GM12878 (cell line): ENCODE data around the gene CORO1C. TPM values are rescaled to one million over a fixed set of nuclear protein-coding genes. Genes with fewer than 3 reads are reported as not detected.

Experiments
- ATAC-seq: fragments of 200-7000 bp; cut with Tn5 transposase; 3 replicates; pipeline ENCODE4 v1.9.1; 2020; ENCODE audit warnings: mild to moderate bottlenecking, moderate library complexity
- BruUV-seq: library from RNA; stranded (reverse); fragments of 400-500 nt; replicated peaks from 2 replicates; lab custom pipeline; 2021; lab: Mats Ljungman, UMichigan
- CTCF ChIA-PET: fragments of 300-600 bp; sonication (Branson Sonifier 250); formaldehyde crosslinking; extraction: SDS; loops from one replicate; lab custom pipeline; 2021; ENCODE audit warnings: inconsistent platforms; lab: Yijun Ruan, JAX
- POLR2A ChIA-PET: fragments of 350-600 bp; formaldehyde crosslinking; extraction: SDS; loops from one replicate; lab custom pipeline; 2021; ENCODE audit warnings: inconsistent platforms; lab: Charles Lee
- RAD21 ChIA-PET: fragments of 300-600 bp; sonication (Branson Sonifier 250); formaldehyde crosslinking; loops from one replicate; lab custom pipeline; 2023; ENCODE audit warnings: antibody characterized with exemption; ENCODE audit not compliant: unreplicated experiment; lab: Charles Lee
- SMC1A ChIA-PET: fragments of 300-600 bp; sonication (Branson Sonifier 250); formaldehyde crosslinking; loops from one replicate; lab custom pipeline; 2023; ENCODE audit not compliant: unreplicated experiment, uncharacterized antibody; lab: Charles Lee
- DNase-seq: peaks from one replicate; pipeline ENCODE4 v3.0.0-alpha.2; 2011; ENCODE audit warnings: low read depth, low spot score
- FAIRE-seq: peaks from 3 replicates; lab custom pipeline; 2011; peaks lifted over from hg19 to GRCh38; lab: Jason Lieb, UNC
- H2AFZ ChIP-seq: 2 replicates; pipeline ENCODE4 v1.6.0; 2011; ENCODE audit warnings: low read depth, low read length, control low read depth; ENCODE audit not compliant: control insufficient read depth
- H3K27ac ChIP-seq: 2 replicates; pipeline ENCODE4 v1.5.1; 2011; ENCODE audit warnings: control low read depth; ENCODE audit not compliant: control insufficient read depth, insufficient read depth
- H3K27me3 ChIP-seq, 2 experiments: replicated peaks in 1 of 2; 2 replicates each; pipeline versions ENCODE4 v1.6.0 to v1.6.1; 2011; ENCODE audit warnings: low read length in 1 of 2; ENCODE audit not compliant: control insufficient read depth in 2 of 2, insufficient read depth in 2 of 2
- H3K36me3 ChIP-seq, 2 experiments: 2 replicates each; pipeline ENCODE4 v1.5.1; 2011; ENCODE audit warnings: low read length in 1 of 2; ENCODE audit not compliant: control insufficient read depth in 2 of 2, insufficient read depth in 2 of 2
- H3K4me1 ChIP-seq: 2 replicates; pipeline ENCODE4 v1.6.1; 2011; ENCODE audit warnings: mild to moderate bottlenecking, low read length, moderate library complexity, mixed read lengths; ENCODE audit not compliant: control insufficient read depth, insufficient read depth
- H3K4me2 ChIP-seq: 2 replicates; pipeline ENCODE4 v1.6.0; 2011; ENCODE audit warnings: control low read depth; ENCODE audit not compliant: control insufficient read depth, insufficient read depth
- H3K4me3 ChIP-seq: fragments of 200-600 bp; sonication (generic); 2 replicates; pipeline ENCODE4 v1.5.1; 2016
- H3K79me2 ChIP-seq: 2 replicates; pipeline ENCODE4 v1.6.0; 2011; ENCODE audit warnings: low read length; ENCODE audit not compliant: control insufficient read depth, insufficient read depth
- H3K9ac ChIP-seq: 2 replicates; pipeline ENCODE4 v1.8.0; 2011; ENCODE audit warnings: low read length, control low read depth, mixed read lengths; ENCODE audit not compliant: control insufficient read depth, insufficient read depth
- H3K9me3 ChIP-seq: replicated peaks from 3 replicates; pipeline ENCODE4 v1.5.1; 2011; ENCODE audit warnings: mild to moderate bottlenecking, low read length; ENCODE audit not compliant: control insufficient read depth, insufficient read depth
- H4K20me1 ChIP-seq: 2 replicates; pipeline ENCODE4 v1.6.0; 2011; ENCODE audit not compliant: control insufficient read depth, insufficient read depth
- BACH1 ChIP-seq: fragments of 450-650 bp; IDR thresholded peaks from 2 replicates; pipeline ENCODE4 v1.6.1; 2017; ENCODE audit warnings: mild to moderate bottlenecking, borderline replicate concordance
- HCFC1 ChIP-seq: fragments of 150-350 bp; IDR thresholded peaks from 2 replicates; pipeline ENCODE4 v1.6.1; 2014; ENCODE audit warnings: low read length
- LARP7 ChIP-seq: fragments of 450-650 bp; IDR thresholded peaks from 2 replicates; pipeline ENCODE4 v1.6.1; 2017; ENCODE audit warnings: mild to moderate bottlenecking
- MTA2 ChIP-seq: fragments of 450-650 bp; IDR thresholded peaks from 2 replicates; pipeline ENCODE4 v1.6.1; 2016; ENCODE audit warnings: low read depth, mild to moderate bottlenecking, moderate library complexity
- PAX8 ChIP-seq: fragments of 450-650 bp; IDR thresholded peaks from 2 replicates; pipeline ENCODE4 v1.6.1; 2017; ENCODE audit warnings: mild to moderate bottlenecking, moderate library complexity
- RAD51 ChIP-seq: fragments of 450-650 bp; IDR thresholded peaks from 2 replicates; pipeline ENCODE4 v1.6.1; 2016; ENCODE audit warnings: moderate library complexity, mild to moderate bottlenecking, inconsistent platforms
- RFX5 ChIP-seq: IDR thresholded peaks from 2 replicates; pipeline ENCODE4 v1.6.1; 2011; ENCODE audit warnings: low read depth, low read length, improper control_type of control experiment
- WRNIP1 ChIP-seq: IDR thresholded peaks from 2 replicates; pipeline ENCODE4 v1.6.1; 2011; ENCODE audit warnings: low read depth, low read length, improper control_type of control experiment, borderline replicate concordance
- ZBTB33 ChIP-seq: fragments of 450-650 bp; IDR thresholded peaks from 2 replicates; pipeline ENCODE4 v1.6.1; 2017; ENCODE audit warnings: mild to moderate bottlenecking
- ZSCAN29 ChIP-seq: fragments of 450-650 bp; IDR thresholded peaks from 2 replicates; pipeline ENCODE4 v1.6.1; 2017; ENCODE audit warnings: mild to moderate bottlenecking, moderate library complexity
- in situ Hi-C: fragments of 300-500 bp; cut with MboI; formaldehyde crosslinking; loops from 9 replicates; pipeline ENCODE4 v1.14.3; 2018; ENCODE audit warnings: mixed read lengths
- intact Hi-C: fragments of 100-400 bp; cut with micrococcal nuclease; formaldehyde crosslinking; loops from one replicate; pipeline ENCODE4 v1.14.2; 2022; ENCODE audit not compliant: unreplicated experiment
- polyA plus RNA-seq, 11 experiments: library from polyadenylated mRNA; depleted of rRNA in 4 of 11; unstranded in 6 of 11; stranded (reverse) in 5 of 11; fragments of >200 nt; fragmentation: Nextera tagmentation in 4 of 11; fragmentation: Illumina TruSeq in 1 of 11; extraction: Ambion mirVana in 4 of 11; extraction: Trizol in 1 of 11; gene quantifications; 1 replicate in 1 of 11; 2 replicates in 10 of 11; pipeline versions ENCODE4 v1.2.1 to v1.2.3, GENCODE V29; 2011 to 2016; ENCODE audit warnings: inconsistent platforms in 2 of 11, missing spikeins in 2 of 11, low read depth in 1 of 11
- total RNA-seq, 4 experiments: library from RNA; depleted of rRNA in 3 of 4; stranded (reverse); fragments of >200 nt in 3 of 4; fragmentation: Illumina TruSeq in 1 of 4; extraction: Trizol in 1 of 4; gene quantifications; 2 replicates each; pipeline versions ENCODE4 v1.2.1 to v1.2.3, GENCODE V29; 2013 to 2021
- TF ChIP-seq, protein P1 (sequence below): fragments of 150-350 bp; IDR thresholded peaks from 2 replicates; pipeline ENCODE4 v1.6.1; 2014; ENCODE audit warnings: mild to moderate bottlenecking, low read depth, low read length

CORO1C gene
- total and polyA plus RNA-seq, 10 of the 15 experiments (the other 5 are each of a cell fraction or from before 2014, with no cell fraction given) = 52.7 to 254 (median 171) TPM

- TF ChIP-seq RAD51 (no peak), RFX5 (no peak), LARP7 (no peak), PAX8 (no peak), ZSCAN29 (no peak)
Observed at GRCh38 chr12:108653922-108654321, 77.4 kb downstream of the CORO1C start (continued).

DNA sequence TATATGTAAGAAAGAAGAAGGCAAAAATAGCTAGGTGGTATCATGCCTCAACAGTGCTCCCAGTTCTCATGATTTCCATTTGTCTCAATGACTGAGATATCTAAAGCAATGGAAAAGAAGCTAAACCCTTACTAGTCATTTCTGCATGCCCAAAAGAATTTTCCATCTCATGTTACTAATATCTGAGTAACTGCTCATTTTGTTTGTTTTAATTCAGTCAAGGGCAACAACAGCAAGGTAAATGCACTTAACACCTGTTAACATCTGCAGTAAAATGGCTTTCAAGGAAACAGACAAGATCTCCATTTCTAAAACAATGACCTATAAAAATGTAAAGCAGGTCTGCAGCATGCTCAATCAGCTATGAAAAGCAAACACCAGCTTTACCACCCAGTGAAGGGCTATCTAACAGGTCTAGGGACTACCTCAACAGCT, 78.2 kb downstream of the CORO1C start:
- Histone ChIP-seq H3K4me1 (no peaks in the 10 kb centered on the region), H4K20me1 (no peaks in the 10 kb centered on the region), H3K27me3 (no peaks in the 10 kb centered on the region), H3K9me3 (no peaks in the 10 kb centered on the region), H3K79me2 (no peaks in the 10 kb centered on the region), H3K27ac (no peak overlapping the region), H3K4me2 (no peak overlapping the region), H2AFZ (no peak overlapping the region), H3K36me3 (peaks cover 18 to 42% of the 10 kb centered on the region in 2 experiments), H3K9ac (no peak overlapping the region), H3K4me3 (no peak overlapping the region)
- FAIRE-seq (no peak), ATAC-seq (no peak), DNase-seq (no peak)
- ChIA-PET POLR2A (interaction anchor here (0.5 to 1.0 kb wide), 3 partner anchors 11 to 173 kb away, joined by 3 to 6 read pairs (median 5); no protein-coding TSS in a partner anchor), CTCF (interaction anchor here (0.6 to 1.6 kb wide), 8 partner anchors 8 to 441 kb away, joined by 3 to 6 read pairs (median 4); no protein-coding TSS in a partner anchor), RAD21 (interaction anchor here (0.8 to 1.6 kb wide), 4 partner anchors 11 to 17 kb away, joined by 3 to 11 read pairs (median 4); no protein-coding TSS in a partner anchor), SMC1A (interaction anchor here (0.7 to 6.5 kb wide), 9 partner anchors 10 to 270 kb away, joined by 3 to 41 read pairs (median 4); no protein-coding TSS in a partner anchor)
- in situ Hi-C loops = no loop called here
- no TSS peak for BruUV-seq
- intact Hi-C loops = no loop called here
- TF ChIP-seq BACH1 (no peak), HCFC1 (no peak), MTA2 (no peak), ZBTB33 (no peak), WRNIP1 (no peak)
- TF ChIP-seq, protein P1, sequence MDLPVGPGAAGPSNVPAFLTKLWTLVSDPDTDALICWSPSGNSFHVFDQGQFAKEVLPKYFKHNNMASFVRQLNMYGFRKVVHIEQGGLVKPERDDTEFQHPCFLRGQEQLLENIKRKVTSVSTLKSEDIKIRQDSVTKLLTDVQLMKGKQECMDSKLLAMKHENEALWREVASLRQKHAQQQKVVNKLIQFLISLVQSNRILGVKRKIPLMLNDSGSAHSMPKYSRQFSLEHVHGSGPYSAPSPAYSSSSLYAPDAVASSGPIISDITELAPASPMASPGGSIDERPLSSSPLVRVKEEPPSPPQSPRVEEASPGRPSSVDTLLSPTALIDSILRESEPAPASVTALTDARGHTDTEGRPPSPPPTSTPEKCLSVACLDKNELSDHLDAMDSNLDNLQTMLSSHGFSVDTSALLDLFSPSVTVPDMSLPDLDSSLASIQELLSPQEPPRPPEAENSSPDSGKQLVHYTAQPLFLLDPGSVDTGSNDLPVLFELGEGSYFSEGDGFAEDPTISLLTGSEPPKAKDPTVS = no peak
